Measurements from ENCODE around the gene DEPP1.

Gene DEPP1

DNA sequence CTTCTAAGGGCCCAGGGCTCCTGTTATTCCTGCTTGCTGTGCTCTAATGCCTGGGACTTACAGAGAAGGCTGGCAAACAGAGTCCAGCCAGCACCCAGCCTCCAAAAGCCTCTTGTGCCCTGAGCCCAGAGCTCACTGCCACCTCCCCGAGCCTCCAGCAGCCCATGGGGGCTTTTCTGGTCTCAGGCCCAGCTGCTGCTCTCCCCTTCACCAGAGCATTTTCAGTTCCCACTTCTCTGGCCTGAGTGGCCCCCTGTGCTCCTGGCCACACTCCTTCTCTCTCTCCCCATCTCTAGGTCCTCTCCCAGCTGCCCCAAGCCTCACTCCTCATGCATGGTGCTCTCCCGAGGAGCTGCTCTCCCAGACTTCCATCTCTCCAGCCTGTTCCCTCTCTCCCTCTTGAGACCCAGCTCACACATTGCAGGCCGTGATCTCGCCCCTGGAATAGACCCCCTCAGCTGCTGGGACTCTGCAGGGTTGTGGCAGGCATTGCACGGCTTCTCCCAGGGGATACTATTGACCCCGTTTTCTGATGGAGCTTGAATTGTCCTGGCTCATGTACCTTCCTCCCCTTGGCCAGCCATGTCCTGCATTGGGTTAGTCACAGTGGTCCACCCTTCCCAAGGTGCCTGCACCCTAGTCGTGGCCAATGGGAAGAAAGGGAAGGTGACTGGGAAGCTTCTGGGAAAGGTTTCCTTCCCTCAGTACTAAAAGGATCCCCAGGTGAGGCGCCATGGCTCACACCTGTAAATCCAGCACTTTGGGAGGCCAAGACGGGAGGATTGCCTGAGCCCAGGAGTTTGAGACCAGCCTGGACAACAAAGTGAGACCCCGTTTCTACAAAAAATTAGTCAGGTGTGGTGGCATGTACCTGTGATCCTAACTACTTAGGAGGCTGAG, 28.0 kb downstream of the DEPP1 start:
- DNase-seq, result no peak

DNA sequence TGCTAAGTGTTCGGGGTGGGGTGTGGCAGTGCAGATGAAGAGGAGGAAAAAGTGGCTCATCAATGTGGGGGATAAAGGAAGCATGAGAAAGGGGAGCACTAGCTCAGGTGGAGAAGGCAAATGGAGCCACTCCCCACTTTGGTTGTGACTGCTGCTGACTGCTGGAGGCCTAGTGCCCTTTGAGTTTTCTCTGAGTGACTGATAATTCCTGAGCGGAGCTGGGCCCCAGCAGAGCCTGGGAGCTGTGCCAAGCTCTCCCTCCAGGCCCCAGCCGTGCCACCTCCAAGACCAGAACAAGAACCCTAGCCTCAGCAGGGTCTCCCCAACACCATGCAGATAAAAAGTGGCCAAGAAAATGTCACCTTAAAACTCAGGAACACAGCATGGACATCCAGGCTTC, 28.7 kb downstream of the DEPP1 start:
- DNase-seq, result no peak

DNA sequence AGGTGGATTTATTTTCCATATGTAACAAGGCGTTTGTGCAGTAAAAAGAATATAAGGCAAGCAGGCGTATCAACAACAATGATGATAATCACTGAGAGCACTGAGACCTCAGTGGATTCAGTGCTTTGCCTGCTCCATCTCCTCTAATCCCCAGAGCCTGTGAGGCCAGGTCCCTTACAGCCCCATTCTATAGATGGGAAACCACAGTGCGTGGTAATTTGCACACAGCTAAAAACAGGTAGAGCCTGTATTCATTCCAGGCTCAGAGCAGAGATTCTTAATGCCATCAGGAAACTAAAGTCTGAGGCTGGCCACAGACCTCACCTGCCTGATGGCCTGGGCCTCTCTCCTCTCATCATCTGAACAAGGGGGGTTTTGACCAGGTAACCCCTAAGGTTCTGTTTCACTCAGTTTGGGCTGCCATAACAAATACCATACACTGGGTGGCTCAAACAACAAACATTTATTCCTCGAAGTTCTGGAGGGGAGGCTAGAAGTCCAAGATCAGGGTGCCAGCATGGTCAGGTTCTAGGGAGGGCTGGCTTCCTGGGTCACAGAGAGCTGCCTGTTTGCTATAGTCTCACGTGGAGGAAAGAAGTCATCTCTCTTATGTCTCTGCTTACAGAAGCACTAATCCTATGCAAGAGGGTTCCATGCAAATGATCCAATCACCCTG, 29.3 kb downstream of the DEPP1 start:
- no peak for DNase-seq

DNA sequence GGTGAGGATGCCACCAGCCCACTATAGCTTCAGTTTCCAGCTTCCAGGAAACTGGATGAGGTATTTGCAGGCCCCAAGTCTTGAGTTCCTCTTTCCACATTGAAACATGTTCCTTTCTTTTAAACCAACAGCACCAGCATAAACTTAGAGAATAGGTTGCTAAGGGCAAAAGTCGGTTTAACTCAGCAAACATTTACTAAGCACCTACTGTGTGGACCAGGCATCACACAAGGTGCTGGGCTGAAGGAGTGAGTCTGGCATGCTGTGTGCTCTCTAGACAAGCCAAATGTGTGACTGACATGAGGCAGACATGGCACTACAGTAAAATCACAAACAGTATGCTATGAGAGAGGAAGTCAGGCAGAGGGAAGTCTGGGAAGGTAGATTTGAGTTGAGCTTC, 30.0 kb downstream of the DEPP1 start:
- no peak for DNase-seq

DNA sequence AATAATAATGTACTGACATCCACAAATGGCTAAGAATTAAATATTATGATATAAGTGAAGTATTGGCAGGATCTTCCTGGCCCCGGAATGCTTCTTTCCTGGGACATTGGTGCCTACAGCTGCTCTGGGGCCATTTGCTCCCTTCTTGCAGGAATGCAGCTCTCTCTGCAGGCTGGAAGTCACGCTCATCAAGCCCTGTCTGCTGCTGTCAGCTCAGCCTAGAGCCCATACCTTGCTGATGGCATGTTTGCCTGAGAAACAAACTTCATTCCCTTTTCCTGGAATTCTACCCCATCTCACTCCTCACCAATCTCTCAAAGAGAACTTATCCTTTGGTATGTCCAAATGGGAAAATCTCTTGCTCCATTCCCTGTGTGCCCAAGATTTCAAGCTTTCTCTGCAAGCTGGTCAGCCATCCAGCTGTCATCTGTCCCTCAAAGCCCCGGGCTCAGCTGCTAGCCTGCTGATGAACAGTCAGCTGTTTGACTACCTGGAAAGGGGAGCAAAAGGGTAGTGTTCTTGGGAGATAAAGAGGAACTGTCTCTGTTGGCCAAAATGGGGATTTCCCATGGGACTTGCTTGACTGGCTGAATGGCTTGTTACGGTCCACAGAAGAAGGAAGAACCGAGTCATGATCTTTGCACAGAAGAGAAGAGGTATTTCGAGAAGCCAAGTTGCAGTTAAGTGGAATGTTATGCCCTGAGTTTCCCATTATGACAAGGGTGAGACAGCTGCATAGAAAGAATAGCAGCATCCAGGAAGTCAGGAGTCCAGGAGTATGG, 31.0 kb downstream of the DEPP1 start:
- no peak for DNase-seq

DNA sequence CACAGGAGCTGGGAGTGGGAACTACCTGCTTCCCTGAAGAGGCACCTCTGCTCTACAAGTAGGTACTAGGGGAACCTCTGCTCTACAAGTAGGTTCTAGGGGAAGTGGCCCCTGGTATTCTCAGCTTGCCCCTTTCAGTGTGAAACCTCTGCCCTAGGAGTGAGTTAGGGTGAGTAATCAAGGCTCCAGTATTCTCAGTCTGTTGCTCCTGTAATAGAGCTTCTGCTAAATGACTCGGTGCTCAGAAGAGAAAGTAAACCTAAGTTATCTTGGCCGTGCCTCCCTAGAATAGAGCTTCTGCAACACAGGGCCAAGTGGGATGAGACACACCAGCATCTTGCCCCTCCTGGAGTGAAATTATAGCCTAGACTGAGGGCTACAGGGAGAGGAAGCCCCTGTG, 32.4 kb downstream of the DEPP1 start:
- DNase-seq, result no peak

DNA sequence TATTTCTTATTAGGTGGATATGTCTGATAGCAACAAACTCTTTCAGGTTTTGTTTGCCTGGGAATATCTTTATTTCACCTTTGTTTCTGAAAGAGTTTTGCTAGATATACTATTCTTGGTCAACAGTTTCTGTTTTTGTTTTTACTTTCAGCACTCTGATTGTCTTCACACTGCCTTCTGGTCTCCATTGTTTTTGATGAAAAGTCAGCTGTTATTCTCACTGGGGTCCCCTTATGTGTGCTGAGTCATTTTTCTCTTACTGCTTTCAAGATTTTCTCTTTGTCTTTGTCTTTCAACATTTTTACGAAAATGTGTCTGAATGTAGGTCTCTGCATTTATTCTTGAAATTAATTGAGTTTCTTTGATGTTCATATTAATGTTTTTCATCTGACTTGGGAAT, 34.3 kb downstream of the DEPP1 start:
- no peak for DNase-seq

DNA sequence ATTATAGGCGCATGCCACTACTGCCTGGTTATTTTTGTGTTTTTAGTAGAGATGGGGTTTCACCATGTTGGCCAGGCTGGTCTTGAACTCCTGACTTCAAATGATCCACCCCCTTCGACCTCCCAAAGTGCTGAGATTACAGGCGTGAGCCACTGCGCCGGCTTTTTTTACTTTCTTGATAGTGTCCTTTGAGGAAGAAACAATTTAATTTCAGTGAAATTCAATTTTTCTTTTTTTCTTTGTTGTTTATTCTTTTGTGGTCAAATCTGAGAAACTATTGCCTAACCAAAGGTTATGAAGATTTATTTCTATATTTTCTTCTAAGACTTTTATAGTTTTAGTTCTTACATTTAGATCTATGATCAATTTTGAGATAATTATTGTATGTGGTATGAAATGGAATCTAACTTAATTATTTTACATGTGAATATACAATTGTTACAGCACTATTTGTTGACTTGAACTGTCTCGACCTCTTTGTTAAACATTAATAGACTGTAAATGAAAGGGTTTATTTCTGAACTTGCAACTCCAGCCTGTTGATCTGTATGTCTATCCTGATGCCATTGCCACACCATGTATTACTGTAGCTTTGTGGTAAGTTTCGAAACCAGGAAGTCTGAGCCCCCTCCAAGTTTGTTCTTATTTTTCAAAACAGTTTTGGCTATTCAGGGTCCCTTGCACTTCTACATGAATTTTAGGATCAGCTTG, 38.8 kb downstream of the DEPP1 start:
- DNase-seq, result no peak

DNA sequence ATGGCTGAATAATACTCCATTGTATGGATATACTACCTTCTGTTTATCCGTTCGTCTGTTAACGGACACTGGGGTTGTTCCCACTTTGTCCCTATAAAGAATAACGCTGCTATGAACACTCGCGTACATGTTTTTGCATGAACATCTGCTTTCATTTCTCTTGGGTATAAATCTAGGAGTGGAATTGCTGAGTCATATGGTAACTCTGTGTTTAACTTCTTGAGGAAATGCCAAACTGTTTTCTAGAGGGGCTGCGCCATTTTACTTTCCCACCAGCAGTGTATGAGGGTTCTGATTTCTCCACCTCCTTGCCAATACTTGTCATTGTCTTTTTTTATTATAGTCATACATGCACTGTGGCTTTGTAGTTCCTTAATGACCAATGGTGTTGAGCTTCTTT, 39.7 kb downstream of the DEPP1 start:
- no peak for DNase-seq

DNA sequence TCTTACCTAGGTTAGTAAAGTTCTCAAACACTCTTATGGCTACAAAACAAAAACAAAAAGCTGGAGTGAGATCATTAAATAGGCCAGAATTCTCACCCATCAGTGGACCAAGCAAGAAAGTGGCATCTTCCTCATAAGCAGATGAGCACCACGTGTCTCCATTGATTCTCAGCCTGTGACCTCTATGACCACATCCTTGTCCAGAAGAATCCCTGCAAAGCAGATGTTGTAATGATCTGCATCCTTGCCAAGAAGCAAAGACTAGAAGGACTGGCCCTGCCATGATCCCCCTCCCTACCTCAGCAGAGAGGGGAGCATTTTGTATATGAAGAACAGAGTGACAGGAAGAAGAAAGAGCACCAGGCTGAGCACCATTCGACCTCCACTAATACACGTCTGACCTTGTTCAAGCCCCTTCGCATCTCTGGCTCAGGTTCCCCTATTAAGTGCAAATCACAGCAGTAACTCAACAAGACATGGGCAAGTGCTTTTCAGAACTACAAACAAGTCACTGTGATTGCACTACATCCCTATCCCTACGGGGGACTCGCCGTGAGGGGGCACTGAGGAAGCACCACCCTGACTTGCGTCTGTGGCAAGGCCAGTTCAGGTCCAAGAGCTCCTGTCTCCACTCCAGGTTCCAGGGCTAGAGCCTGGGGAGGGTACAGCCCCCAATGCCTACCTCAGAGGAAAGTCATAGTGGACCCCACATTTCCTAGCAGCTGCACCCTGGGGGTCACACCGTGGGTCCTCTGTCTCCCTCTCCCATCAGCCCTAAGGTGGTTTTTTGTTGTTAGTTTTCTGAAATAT, 41.2 kb downstream of the DEPP1 start:
- no peak for DNase-seq

DNA sequence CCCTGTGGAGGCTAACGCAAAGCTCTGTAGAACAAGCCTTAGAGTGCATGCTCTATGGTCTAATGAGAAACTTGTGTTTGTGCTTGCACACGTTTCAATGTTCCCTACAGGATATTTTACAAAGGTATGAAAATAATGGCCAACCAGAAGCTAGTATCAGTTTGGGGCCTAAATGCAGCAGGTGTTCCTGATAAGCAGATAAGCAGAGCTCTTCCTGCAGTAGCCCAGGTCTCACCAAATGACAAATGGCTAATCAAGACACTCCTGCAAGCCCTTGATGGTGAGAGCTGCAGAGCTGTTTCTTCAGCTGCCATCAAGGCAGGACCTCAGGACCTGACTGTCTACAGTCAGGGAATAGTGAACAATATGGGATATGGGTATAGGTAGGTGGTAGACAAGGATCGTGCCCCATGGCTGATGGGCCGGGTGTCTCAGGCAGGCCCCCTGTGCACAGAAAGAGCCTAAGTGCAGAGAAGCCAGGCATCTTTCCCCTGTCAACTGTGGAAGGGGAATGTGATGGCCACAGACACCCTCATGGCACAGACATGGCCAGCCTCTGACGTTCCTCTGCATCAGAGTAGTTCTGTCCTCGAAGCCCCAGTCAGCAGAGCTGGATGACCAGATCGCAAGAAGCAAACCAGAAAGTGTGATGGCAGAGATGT, 42.2 kb downstream of the DEPP1 start:
- DNase-seq, result no peak

DNA sequence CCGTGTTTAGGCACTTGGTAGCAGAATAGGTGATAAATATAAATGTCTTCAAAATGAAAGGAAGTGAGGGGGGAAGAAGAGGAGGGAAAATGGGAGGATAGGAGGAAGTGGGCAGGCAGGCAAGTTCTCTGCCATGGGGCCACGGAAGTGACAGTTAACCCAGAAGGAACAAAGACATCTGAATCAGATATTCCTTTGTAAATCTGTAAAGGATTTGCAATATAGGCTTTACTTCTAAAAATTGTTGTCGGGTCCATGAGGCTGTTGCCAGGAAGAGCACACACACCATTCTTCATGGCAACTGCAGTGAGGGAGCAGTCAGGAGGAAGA, 42.7 kb downstream of the DEPP1 start:
- no peak for DNase-seq

DNA sequence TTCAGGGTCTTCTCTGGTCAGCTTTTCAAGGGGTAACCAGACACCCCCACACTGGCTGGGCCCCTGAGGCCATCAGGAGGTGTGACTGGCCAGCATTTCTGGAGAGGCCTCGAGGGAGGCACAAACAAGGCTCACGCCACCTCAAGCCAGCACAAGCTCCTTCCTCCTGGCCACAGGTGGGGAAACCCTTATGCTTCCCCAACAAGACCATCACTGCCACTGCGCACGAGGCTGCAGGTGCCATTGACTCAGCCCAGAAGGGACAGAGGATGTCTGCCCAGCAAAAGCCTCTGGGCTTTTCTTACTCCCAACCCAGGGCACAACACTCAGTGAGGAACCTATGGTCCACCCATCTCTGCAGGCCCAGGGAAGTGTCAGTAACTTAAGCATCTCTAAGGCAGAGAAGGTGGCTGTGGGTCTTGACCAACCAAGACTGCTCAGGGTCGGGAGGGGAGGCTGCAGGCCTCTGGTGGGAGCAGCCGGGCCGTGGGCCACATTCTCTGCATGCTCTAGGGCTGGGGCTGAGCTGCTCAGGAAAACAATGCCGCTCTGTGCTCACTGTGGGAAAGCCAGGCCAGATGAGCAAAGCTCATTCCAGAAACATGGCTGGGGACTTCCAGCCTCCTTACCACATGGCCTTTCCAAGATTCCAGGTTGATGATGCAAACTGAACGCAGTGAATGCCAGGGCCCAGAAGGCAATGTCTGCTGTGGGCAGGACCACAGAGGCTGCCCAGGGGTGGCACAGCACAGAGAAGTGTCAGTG, 43.2 kb downstream of the DEPP1 start:
- DNase-seq, result no peak

DNA sequence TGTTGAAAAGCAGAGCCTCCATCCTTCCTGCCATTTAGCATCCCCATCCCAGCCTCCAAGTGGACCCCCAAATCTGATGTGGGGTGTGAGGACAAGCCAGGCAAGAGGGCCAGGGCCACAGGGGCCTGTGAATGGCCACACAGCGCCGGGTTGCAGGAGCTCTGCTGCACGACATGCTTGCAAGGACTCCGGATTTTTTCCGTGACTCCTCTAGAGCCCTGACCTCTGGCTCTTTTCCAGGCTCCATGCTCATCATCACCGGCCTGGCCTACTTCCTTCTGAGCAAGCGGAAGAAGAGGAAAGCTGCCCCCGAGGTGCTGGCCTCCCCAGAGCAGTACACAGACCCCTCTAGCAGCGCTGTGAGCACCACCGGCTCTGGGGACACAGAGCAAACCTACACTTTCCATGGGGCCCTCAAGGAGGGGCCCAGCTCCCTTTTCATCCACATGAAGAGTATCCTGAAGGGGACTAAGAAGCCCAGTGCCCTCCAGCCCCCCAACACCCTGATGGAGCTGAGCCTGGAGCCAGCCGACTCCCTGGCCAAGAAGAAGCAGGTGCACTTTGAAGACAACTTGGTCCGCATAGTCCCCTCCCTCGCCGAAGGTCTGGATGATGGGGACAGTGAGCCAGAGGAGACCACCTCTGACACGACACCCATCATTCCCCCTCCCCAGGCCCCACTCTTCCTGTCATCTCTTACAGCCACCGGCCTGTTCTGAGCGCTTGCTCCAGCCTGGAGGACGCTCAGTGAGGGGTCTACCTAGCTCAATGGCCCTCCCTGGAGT, 44.0 kb downstream of the DEPP1 start:
- no peak for DNase-seq

DNA sequence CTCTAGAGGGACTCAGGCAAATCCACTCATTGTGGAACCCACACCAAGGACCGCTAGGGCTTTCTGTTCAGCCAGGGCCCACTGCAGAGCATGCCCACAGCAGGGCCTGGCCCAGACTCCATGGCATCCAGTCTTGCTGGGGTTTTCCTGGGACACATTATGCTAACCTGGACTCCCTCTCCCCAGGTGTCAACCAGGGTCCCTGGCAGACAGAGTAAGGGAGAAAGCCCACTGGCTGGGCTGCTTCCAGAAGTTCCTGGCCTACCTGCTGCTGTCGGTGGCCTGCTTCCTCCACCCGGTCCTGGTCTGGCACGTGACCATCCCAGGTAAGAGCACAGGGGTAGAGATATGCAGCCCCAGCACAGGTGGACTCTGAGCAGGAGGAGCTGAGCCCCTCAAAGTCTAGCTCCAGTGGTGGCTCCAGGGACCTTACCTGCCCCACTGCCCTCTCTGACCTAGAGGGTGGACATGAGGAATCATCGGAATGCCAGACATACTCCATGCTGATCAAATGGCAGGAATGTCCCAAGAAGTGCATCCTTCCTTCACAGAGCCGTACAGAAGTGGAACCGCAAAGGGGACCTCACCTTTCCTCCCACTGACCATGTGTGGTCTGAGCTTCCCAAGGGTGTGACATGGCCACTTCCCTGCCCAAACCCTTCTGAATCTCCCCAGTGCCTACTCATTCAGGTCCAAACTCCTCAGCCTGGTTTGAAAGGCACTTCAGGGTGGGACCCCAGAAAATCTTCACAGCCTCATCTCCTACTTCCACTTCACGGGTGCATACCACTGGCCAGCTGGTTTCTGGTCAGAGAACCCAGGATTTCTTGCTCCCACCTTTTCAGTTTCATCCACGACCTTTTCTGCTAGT, 44.9 kb downstream of the DEPP1 start:
- DNase-seq, result no peak

DNA sequence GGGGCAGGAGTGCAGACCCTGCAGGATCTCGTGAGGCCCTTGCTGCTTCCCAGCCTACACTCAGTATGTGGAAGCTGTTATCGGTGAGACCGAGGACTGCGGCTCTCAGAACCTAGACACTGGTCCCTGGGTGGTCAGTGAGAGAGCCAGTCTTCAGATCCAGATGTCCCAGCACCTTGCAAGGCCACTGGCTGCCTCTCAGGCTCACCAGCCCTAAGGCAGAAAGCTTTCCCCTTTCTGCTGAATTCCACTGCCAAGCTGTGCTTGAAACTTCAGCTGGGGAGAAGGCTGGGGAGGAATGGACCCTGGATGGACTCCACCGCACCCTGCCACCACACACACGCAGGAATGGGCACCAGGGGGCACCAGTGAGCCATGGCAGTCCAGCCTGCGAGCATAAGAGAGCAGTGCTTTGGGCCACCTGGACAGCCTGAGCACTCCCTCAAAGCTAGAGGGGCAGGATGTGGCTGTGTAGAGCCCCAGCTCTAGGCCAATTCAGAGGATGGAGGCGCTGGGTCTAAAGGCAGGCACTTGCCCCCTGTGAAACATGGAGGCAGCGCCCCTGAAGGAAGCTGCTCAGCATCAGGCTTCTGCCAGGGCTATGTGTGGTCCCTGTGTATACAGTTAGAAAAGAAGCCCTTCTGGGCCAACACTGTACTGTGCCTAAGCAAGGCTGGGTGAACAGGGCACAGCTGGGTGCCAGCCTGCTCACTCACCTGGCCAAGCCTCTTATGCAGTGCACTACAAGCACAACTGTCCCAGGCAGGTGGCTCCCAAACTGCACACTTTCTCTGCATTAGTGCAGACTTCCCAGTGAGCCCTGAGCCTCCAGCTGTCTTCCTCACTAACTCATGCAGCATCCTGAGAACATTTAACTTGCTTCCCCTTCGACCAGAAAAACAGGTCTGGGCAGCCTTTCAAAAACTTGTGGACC, 45.8 kb downstream of the DEPP1 start:
- DNase-seq, result peak; percentile 74 to 84

DNA sequence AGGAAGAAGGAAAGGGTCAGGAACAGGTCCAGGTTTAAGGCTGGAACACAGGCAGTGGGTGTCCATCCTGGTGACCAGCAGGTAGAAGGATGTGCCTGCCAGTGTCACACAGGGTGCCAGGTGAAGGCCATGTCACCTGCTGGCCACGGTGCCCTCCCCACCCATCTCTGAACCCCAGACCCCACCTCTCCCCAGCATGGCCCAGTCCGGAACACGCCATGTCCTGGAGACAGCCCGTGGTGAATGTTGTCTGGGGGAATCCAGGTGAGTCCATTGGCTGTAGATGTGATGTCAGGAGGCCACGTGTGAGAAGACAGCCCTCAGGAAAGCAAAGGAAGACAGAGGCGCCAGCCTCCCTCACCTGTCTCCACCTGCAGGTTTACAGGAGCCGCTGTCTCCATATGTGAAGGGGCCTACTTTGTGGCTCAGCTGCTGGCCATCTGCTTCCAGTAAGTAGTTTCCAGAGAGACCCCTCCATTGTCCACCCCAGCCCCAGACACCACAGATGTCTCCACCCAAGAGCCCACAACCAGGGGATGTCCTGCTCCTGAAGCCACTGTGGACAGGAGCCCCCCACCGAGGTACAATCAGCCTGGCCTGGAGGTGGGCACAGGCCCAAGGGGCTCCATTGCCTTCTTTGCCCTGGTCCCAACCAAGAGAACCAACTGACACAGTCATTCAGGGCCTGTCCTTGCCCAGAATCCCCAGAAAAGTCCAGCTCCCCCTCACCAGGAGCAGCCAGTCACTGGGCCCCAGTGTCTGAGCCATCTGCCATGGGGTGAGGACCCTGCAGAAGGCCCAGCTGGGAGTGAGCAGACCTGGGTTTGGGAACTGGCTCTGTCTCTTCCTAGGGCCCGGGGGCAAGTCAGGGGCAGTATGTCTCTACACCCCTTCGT, 46.7 kb downstream of the DEPP1 start:
- DNase-seq, result no peak
